Mesenchymal stem cell (in vitro differentiated cells and primary cell): Measurements from ENCODE around the gene REPS1.
"Not testable (repeated sequence)": the region's sequence is repeated elsewhere in the genome, so short reads cannot be mapped to it uniquely, and the experiment has no call there.

ENCODE experiments used
- DNase-seq: peaks from one replicate; pipeline ENCODE4 v3.0.0-alpha.2; 2013
- H2AFZ ChIP-seq: one replicate; pipeline ENCODE4 v1.6.1; 2013; ENCODE audit warnings: low read depth, mild to moderate bottlenecking, control low read depth, inconsistent platforms, low read length, moderate library complexity
- H2AK5ac ChIP-seq: 2 replicates; pipeline ENCODE4 v1.6.1; 2013; ENCODE audit warnings: low read length, moderate library complexity, mild to moderate bottlenecking, inconsistent platforms; ENCODE audit not compliant: severe bottlenecking
- H2BK120ac ChIP-seq: one replicate; pipeline ENCODE4 v1.6.1; 2013; ENCODE audit warnings: low read depth, mild to moderate bottlenecking, inconsistent platforms, low read length, moderate library complexity
- H2BK12ac ChIP-seq, 2 experiments: one replicate each; pipeline ENCODE4 v1.6.1; 2013; ENCODE audit warnings: inconsistent platforms in 2 of 2, low read length in 2 of 2, mild to moderate bottlenecking in 2 of 2, moderate library complexity in 2 of 2, control low read depth in 1 of 2
- H2BK15ac ChIP-seq: one replicate; pipeline ENCODE4 v1.6.1; 2013; ENCODE audit warnings: mild to moderate bottlenecking, low read depth, inconsistent platforms; ENCODE audit not compliant: poor library complexity, severe bottlenecking
- H2BK5ac ChIP-seq: 2 replicates; pipeline ENCODE4 v1.6.1; 2013; ENCODE audit warnings: low read depth, mild to moderate bottlenecking, low read length, control low read depth, inconsistent platforms; ENCODE audit not compliant: poor library complexity, severe bottlenecking
- H3K14ac ChIP-seq, 2 experiments: one replicate each; pipeline ENCODE4 v1.6.1; 2013; ENCODE audit warnings: inconsistent platforms in 2 of 2, low read length in 2 of 2, control low read depth in 1 of 2, mild to moderate bottlenecking in 1 of 2, moderate library complexity in 1 of 2
- H3K18ac ChIP-seq, 2 experiments: one replicate each; pipeline ENCODE4 v1.6.1; 2013; ENCODE audit warnings: inconsistent platforms in 2 of 2, low read length in 2 of 2, control low read depth in 1 of 2, low read depth in 1 of 2, mild to moderate bottlenecking in 1 of 2
- H3K23ac ChIP-seq, 2 experiments: one replicate each; pipeline ENCODE4 v1.6.1; 2013; ENCODE audit warnings: inconsistent platforms in 2 of 2, low read length in 2 of 2, mild to moderate bottlenecking in 2 of 2, moderate library complexity in 2 of 2, control low read depth in 1 of 2
- H3K27ac ChIP-seq: 2 replicates; pipeline ENCODE4 v1.5.1; 2013; ENCODE audit warnings: mild to moderate bottlenecking, moderate library complexity, low read length, control low read depth, inconsistent platforms; ENCODE audit not compliant: poor library complexity, severe bottlenecking
- H3K27me3 ChIP-seq, 2 experiments: 2 replicates each; pipeline versions ENCODE4 v1.6.1 to v1.7.0; 2013; ENCODE audit warnings: low read length in 2 of 2, mild to moderate bottlenecking in 2 of 2, moderate library complexity in 2 of 2, control low read depth in 1 of 2, inconsistent platforms in 1 of 2; ENCODE audit not compliant: control insufficient read depth in 1 of 2, insufficient read depth in 1 of 2
- H3K36me3 ChIP-seq, 2 experiments: 2 replicates each; pipeline versions ENCODE4 v1.6.1 to v1.7.0; 2013; ENCODE audit warnings: low read length in 2 of 2, control low read depth in 1 of 2, inconsistent platforms in 1 of 2, low read depth in 1 of 2, mild to moderate bottlenecking in 1 of 2; ENCODE audit not compliant: insufficient read depth in 2 of 2, control insufficient read depth in 1 of 2
- H3K4ac ChIP-seq, 2 experiments: one replicate each; pipeline ENCODE4 v1.6.1; 2013; ENCODE audit warnings: inconsistent platforms in 2 of 2, low read length in 2 of 2, mild to moderate bottlenecking in 2 of 2, moderate library complexity in 2 of 2, control low read depth in 1 of 2, low read depth in 1 of 2
- H3K4me1 ChIP-seq: 2 replicates; pipeline ENCODE4 v1.6.1; 2013; ENCODE audit warnings: low read depth, low read length, control low read depth; ENCODE audit not compliant: control insufficient read depth, insufficient read depth
- H3K4me2 ChIP-seq: 2 replicates; pipeline ENCODE4 v1.6.1; 2013; ENCODE audit warnings: low read length, mild to moderate bottlenecking, inconsistent platforms; ENCODE audit not compliant: poor library complexity, severe bottlenecking
- H3K4me3 ChIP-seq, 2 experiments: 2 replicates each; pipeline versions ENCODE4 v1.5.1 to v1.7.0; 2013; ENCODE audit warnings: low read length in 2 of 2, mild to moderate bottlenecking in 2 of 2, control low read depth in 1 of 2, low read depth in 1 of 2; ENCODE audit not compliant: insufficient read depth in 1 of 2
- H3K79me1 ChIP-seq: replicated peaks from 2 replicates; pipeline ENCODE4 v1.6.1; 2013; ENCODE audit warnings: mild to moderate bottlenecking, control low read depth, low read length, inconsistent platforms; ENCODE audit not compliant: poor library complexity, severe bottlenecking
- H3K9ac ChIP-seq: 2 replicates; pipeline ENCODE4 v1.7.0; 2013; ENCODE audit warnings: mild to moderate bottlenecking, low read length, moderate library complexity
- H3K9me3 ChIP-seq: 2 replicates; pipeline ENCODE4 v1.7.0; 2013; ENCODE audit warnings: mild to moderate bottlenecking, low read length; ENCODE audit not compliant: control insufficient read depth
- H4K8ac ChIP-seq: one replicate; pipeline ENCODE4 v1.6.1; 2013; ENCODE audit warnings: inconsistent platforms, mild to moderate bottlenecking, low read length, moderate library complexity
- H4K91ac ChIP-seq: one replicate; pipeline ENCODE4 v1.6.1; 2013; ENCODE audit warnings: mild to moderate bottlenecking, low read length, inconsistent platforms
- WGBS: methylation state at CpG from one replicate; pipeline ENCODE4 v1.1.7; 2013; ENCODE audit warnings: mixed read lengths; 5-methylcytosine and 5-hydroxymethylcytosine counted together

Gene REPS1

GRCh38 chr6:138944412-138944811 lies 43.6 kb downstream of the REPS1 start:
- no peak overlapping the region for H3K27ac ChIP-seq
- H3K18ac ChIP-seq, result no peak overlapping the region
- H3K27me3 ChIP-seq, result no peaks in the 10 kb centered on the region
- H3K23ac ChIP-seq, result no peak overlapping the region
- no peak overlapping the region for H2AFZ ChIP-seq
- no peak overlapping the region for H3K4me3 ChIP-seq
- H2AK5ac ChIP-seq, result no peak overlapping the region
- H3K4ac ChIP-seq, result no peak overlapping the region
- H3K4me2 ChIP-seq, result no peak overlapping the region
- no peak overlapping the region for H4K91ac ChIP-seq
- no peak overlapping the region for H2BK5ac ChIP-seq
- H3K9ac ChIP-seq, result peak overlapping the region; percentile 33
- no peaks in the 10 kb centered on the region for H3K4me1 ChIP-seq
- H2BK12ac ChIP-seq, result no peak overlapping the region
- H3K79me1 ChIP-seq, result peaks cover 5% of the 10 kb centered on the region
- H2BK15ac ChIP-seq, result no peak overlapping the region
- H3K14ac ChIP-seq, result no peak overlapping the region
- no peak overlapping the region for H2BK120ac ChIP-seq
- no peak overlapping the region for H4K8ac ChIP-seq
- no CpG with 5 or more reads among the region's 1 CpG for WGBS
- DNase-seq, result peak; percentile 84
- H3K9me3 ChIP-seq, result no peaks in the 10 kb centered on the region
- peaks cover 10 to 51% of the 10 kb centered on the region in 2 experiments for H3K36me3 ChIP-seq

- Histone ChIP-seq H2BK120ac (no peak overlapping the region), H2BK5ac (no peak overlapping the region), H3K4me1 (no peaks in the 10 kb centered on the region), H3K36me3 (peaks cover 10 to 62% of the 10 kb centered on the region in 2 experiments), H3K18ac (no peak overlapping the region), H4K91ac (no peak overlapping the region), H2AK5ac (no peak overlapping the region), H4K8ac (no peak overlapping the region), H3K9ac (no peak overlapping the region), H3K14ac (no peak overlapping the region), H3K9me3 (no peaks in the 10 kb centered on the region), H3K27ac (no peak overlapping the region), H3K4ac (no peak overlapping the region), H3K27me3 (no peaks in the 10 kb centered on the region), H2BK15ac (no peak overlapping the region), H3K23ac (no peak overlapping the region), H3K4me3 (no peak overlapping the region), H3K4me2 (no peak overlapping the region), H3K79me1 (peaks cover 5% of the 10 kb centered on the region), H2AFZ (no peak overlapping the region), H2BK12ac (no peak overlapping the region)
- no peak for DNase-seq
- WGBS, result 83% methylated on average over 1 of the region's 2 CpGs
Observed at GRCh38 chr6:138943089-138943625, 44.9 kb downstream of the REPS1 start.

GRCh38 chr6:138936873-138937272 lies 51.2 kb downstream of the REPS1 start:
- not testable (repeated sequence) for H3K23ac ChIP-seq, H3K4me3 ChIP-seq, H2BK15ac ChIP-seq, H3K9me3 ChIP-seq, H3K4ac ChIP-seq, H3K27me3 ChIP-seq, H3K18ac ChIP-seq, H2BK5ac ChIP-seq, H2AFZ ChIP-seq, H3K9ac ChIP-seq, H4K91ac ChIP-seq, H4K8ac ChIP-seq, H2BK12ac ChIP-seq, DNase-seq, H3K27ac ChIP-seq, H3K4me2 ChIP-seq, H3K4me1 ChIP-seq, H2AK5ac ChIP-seq, H3K14ac ChIP-seq, H3K79me1 ChIP-seq, H2BK120ac ChIP-seq
- no CpG with 5 or more reads among the region's 1 CpG for WGBS
- H3K36me3 ChIP-seq, result peaks cover 0 to 68% of the 10 kb centered on the region in 2 experiments

GRCh38 chr6:138931660-138932059 lies 56.4 kb downstream of the REPS1 start:
- no peak overlapping the region for H3K27ac ChIP-seq
- no peak overlapping the region for H3K14ac ChIP-seq
- H2AFZ ChIP-seq, result no peak overlapping the region
- H2BK5ac ChIP-seq, result no peak overlapping the region
- H3K4ac ChIP-seq, result no peak overlapping the region
- DNase-seq, result no peak
- no peak overlapping the region for H2AK5ac ChIP-seq
- no peak overlapping the region for H2BK15ac ChIP-seq
- H4K8ac ChIP-seq, result no peak overlapping the region
- no peak overlapping the region for H3K23ac ChIP-seq
- peaks cover 0 to 54% of the 10 kb centered on the region in 2 experiments for H3K36me3 ChIP-seq
- H3K4me2 ChIP-seq, result no peak overlapping the region
- H3K9me3 ChIP-seq, result no peaks in the 10 kb centered on the region
- WGBS, result 100% methylated on average over 1 of the region's 1 CpG
- no peak overlapping the region for H3K18ac ChIP-seq
- H2BK120ac ChIP-seq, result no peak overlapping the region
- peaks cover 3% of the 10 kb centered on the region for H3K79me1 ChIP-seq
- H3K4me3 ChIP-seq, result no peak overlapping the region
- no peaks in the 10 kb centered on the region for H3K27me3 ChIP-seq
- no peak overlapping the region for H2BK12ac ChIP-seq
- H3K9ac ChIP-seq, result no peak overlapping the region
- no peak overlapping the region for H4K91ac ChIP-seq
- no peaks in the 10 kb centered on the region for H3K4me1 ChIP-seq
